GM20000 (cell line): Measurements from ENCODE around the gene FAM184B.
"Not testable (repeated sequence)": the region's sequence is repeated elsewhere in the genome, so short reads cannot be mapped to it uniquely, and the experiment has no call there.

Experiments
- DNase-seq: peaks from one replicate; pipeline ENCODE4 v3.0.0; 2012; ENCODE audit warnings: low spot score
- CTCF ChIP-seq: IDR thresholded peaks from 2 replicates; pipeline ENCODE4 v1.5.1; 2012; ENCODE audit warnings: mild to moderate bottlenecking, control low read depth; ENCODE audit errors: extremely low read depth, missing control alignments

Gene FAM184B

GRCh38 chr4:17698116-17698515, 83.3 kb downstream of the FAM184B start:
- no peak for DNase-seq

GRCh38 chr4:17695341-17695740, 86.1 kb downstream of the FAM184B start:
- no peak for DNase-seq
- no peak for TF ChIP-seq CTCF

More at GRCh38 chr4:17698116-17698515, 83.3 kb downstream of the FAM184B start:
- TF ChIP-seq CTCF, result no peak

- no peak for DNase-seq
- no peak for TF ChIP-seq CTCF
These were observed 86.9 kb downstream of the FAM184B start for GRCh38 chr4:17694552-17694951.

- no peak for TF ChIP-seq CTCF
- no peak for DNase-seq
These were observed 90.5 kb downstream of the FAM184B start for GRCh38 chr4:17690898-17691297.

GRCh38 chr4:17690135-17690534, 91.3 kb downstream of the FAM184B start:
- no peak for TF ChIP-seq CTCF
- DNase-seq, result no peak

- no peak for DNase-seq
- TF ChIP-seq CTCF, result no peak
These were observed 93.4 kb downstream of the FAM184B start for GRCh38 chr4:17688011-17688441.

- DNase-seq, result no peak
These were observed 94.1 kb downstream of the FAM184B start for GRCh38 chr4:17687237-17687857.

GRCh38 chr4:17684648-17685047, 96.8 kb downstream of the FAM184B start:
- DNase-seq, result not testable (repeated sequence)

More at GRCh38 chr4:17687237-17687857, 94.1 kb downstream of the FAM184B start:
- TF ChIP-seq CTCF, result no peak
